HG03460 (cell line): ENCODE data around the gene GBA2.

Experiments
- ATAC-seq: cut with Tn5 transposase; IDR thresholded peaks from one replicate; pipeline ENCODE4 v1.9.1; 2021; ENCODE audit not compliant: unreplicated experiment

The GBA2 gene

GRCh38 chr9:35748858-35749514, at the start of gene GBA2, which contains the start of gene RGP1:
Gene GBA2 (minus strand): TSS chr9:35749228. CDS start chr9:35748704, 524 bp downstream.
Gene RGP1 (plus strand): TSS chr9:35749287. CDS start chr9:35749756, 469 bp downstream.
- ATAC-seq = peak; percentile 76

- no peak for ATAC-seq
Measured at GRCh38 chr9:35797311-35798109, 48.5 kb upstream of the GBA2 start.

DNA sequence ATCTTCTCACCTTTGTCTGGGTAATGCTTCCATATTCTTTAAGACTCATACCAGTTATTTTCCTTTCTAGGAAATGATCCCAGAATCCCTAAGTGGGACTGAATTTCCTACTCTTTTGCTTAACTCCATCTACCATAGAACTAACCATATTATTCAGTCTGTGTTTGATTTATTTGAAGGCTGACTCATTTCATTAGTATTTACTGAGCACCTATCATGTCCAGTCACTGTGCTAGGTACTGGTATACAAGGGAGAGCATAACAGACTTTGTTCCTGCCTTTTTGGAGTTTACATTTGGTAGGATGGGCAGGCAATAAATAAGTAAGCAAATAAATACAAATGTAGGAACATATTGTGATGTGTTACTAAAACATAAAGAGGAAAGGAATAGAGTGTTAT, 46.7 kb upstream of the GBA2 start:
- no peak for ATAC-seq

- ATAC-seq = no peak
Measured at GRCh38 chr9:35793461-35793860, 44.4 kb upstream of the GBA2 start.

DNA sequence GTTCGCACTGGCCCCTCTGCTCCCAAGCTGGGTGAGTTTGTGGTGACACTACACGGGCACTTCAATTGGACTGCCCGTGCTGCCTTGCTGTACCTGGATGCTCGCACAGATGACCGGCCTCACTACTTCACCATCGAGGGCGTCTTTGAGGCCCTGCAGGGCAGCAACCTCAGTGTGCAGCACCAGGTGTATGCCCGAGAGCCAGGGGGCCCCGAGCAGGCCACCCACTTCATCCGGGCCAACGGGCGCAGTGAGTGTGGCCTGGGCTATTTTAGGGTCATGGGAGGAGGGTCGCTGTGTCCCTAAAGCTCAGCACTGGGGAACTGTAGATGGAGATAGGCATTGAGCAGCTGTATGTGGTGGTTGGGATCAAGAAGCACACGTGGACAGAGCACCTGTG, 43.8 kb upstream of the GBA2 start:
- ATAC-seq = no peak

GRCh38 chr9:35792024-35792813, 43.2 kb upstream of the GBA2 start:
- no peak for ATAC-seq

DNA sequence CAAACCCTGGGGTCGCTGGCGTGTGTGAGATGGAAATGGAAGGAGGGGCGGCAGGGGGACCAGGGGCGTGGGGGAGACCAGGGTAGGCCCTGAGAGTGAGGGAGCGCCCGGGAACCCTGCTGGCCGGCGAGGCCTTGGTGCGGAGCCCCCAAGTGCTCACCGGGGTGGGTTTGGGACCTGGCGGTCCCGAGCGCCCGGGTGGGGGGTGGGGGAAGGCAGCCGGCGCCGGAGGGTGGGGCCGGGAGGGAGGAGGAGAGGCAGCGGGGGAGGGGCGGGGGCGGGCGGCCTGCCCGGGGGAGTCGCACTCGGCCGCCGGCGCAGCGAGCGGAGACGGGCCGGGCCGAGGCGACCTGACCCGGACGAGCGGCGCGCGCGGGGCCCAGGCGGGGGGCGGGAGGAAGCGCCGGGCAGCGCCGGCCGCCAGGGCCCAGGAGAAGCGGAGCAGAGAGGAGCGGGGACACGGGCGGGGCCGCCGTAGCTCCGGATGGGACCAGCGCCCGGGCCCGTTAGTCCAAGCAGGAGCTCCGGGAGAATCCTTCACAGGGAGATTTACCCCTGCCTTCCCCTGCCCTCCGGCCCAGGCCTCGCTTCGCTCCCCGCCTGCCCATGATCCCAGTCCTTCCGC, 42.4 kb upstream of the GBA2 start, which contains the start of gene NPR2:
Gene NPR2, plus strand, starts transcription at position 295 of the 625 bp plus-strand sequence. CDS start 818 bp downstream, outside the sequence.
- ATAC-seq = no peak

- no peak for ATAC-seq
Measured at GRCh38 chr9:35790385-35791296, 41.6 kb upstream of the GBA2 start.

GRCh38 chr9:35790025-35790384, 41.0 kb upstream of the GBA2 start:
- no peak for ATAC-seq

DNA sequence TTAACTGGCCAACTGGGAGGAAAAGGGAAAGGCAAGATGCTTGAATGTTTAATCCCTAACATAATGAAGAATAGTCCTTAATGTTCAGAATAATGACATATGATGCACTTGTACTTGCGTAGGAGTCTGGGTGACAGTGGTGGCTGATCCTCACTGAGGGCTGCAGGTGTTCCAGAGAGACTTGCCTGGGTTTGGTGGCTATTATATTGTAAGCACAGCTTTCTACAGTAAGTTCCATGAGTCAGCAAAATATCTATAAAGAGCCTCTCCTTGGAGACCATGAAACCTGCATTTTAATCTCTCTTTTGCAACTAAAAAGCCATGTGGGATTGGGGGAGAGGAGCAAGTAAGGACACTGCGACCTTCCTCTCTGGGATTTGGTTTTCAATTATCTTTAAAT, 40.5 kb upstream of the GBA2 start:
- ATAC-seq = no peak

- no peak for ATAC-seq
Measured at GRCh38 chr9:35783418-35783817, 34.4 kb upstream of the GBA2 start.

DNA sequence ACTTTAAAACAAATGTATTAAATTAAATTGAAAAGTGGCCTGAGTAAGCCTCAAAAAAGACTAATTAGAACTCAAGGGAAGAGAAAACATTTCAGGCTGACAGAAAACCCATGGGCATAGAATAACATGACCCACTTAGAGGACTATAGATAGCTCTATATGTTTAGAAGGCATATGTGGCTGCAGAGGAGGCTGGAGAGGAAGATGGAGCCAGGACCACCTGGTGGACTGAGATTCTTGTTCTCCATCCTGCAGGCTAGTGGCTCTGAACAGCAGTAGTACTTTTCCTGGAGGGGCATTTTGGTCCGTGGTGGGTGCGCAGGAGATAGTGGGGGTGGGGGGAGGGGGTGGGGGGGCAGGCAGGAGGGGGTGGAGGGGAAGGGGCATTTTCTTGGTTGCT, 32.0 kb upstream of the GBA2 start:
- no peak for ATAC-seq

DNA sequence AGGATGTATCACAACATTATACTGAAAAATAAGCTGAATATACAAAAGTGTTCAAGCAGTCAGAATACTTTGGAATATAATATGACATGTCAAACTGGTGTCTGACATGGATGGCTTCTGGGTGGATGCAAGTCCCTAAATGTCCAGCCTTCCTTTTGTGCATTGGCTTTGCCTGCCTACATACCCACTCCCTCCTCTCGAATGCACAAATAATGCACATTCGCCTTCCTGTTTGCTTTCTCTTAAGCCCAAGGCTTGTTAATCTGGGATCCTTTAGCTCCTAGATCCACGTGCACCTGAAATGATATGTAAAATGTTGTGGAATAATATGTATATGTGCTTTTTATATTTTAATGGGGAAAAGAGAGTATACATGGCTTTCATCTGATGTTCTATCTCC, 29.5 kb upstream of the GBA2 start:
- no peak for ATAC-seq

GRCh38 chr9:35776018-35776417, 27.0 kb upstream of the GBA2 start:
- ATAC-seq = no peak

GRCh38 chr9:35774907-35775635, 26.0 kb upstream of the GBA2 start:
- no peak for ATAC-seq

- ATAC-seq = no peak
Measured at GRCh38 chr9:35771943-35772342, 22.9 kb upstream of the GBA2 start.

- ATAC-seq = no peak
Measured at GRCh38 chr9:35771534-35771933, 22.5 kb upstream of the GBA2 start.

DNA sequence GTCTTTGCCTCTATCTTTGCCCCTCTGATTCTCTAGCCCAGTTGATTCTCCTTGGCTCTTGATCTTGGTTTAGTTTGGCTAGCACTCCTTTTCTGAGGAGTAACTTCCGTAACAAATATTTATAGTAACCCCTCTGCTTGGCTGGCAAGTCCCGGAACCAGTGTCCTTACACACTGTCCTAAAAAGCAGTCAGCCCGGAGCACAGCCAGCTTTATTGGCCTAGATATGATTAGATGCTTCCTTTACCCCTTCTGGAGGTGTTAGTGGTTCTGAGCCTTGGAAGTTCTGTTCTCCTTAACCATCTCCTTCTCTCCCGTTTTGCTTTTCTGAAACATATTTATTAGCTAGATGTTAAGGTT, 22.0 kb upstream of the GBA2 start:
- no peak for ATAC-seq

DNA sequence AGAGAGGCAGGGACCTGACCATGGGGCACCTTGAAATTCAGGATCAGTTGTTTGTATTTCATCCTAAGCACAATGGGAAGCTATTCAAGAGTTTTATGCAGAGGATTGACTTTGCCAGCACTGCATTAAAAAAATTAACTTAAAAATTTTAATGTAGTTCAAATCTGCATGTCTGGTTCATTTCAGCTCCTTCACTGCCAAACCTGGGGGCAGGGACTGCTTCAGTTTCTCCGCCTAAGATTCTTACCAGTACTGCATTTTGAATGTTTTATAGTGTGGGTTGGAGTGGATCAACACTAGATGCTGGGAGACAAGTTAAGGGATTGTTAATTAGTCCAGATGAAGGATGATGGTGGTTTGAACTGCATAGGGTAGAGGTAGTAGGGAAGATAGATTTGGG, 20.7 kb upstream of the GBA2 start:
- no peak for ATAC-seq

DNA sequence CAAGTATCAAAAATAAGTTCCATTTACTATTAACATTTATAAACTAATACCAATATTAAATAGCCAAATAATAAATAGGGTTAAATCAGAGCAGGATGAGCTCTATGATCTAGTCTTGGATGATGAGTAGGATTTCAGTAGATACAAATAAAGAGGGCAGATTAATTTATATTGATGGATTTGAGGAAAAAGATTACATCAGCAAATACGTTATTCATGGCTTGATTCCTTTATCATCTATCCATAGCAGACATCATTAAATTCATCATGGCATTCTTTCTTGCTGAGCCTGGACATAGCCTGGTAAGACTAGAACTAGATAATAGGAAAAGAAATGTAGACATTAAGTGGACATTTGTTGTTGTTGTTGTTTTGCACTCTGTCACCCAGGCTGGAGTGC, 18.4 kb upstream of the GBA2 start:
- no peak for ATAC-seq
